Measurements from ENCODE around the gene AP5Z1.

AP5Z1 gene

GRCh38 chr7:4823441-4824119 lies 48.2 kb downstream of the AP5Z1 start:
- DNase-seq: no peak

GRCh38 chr7:4824120-4824775 lies 48.8 kb downstream of the AP5Z1 start:
- DNase-seq: no peak

GRCh38 chr7:4825081-4825480 lies 49.7 kb downstream of the AP5Z1 start:
- DNase-seq: no peak

- no peak for DNase-seq
Observed at GRCh38 chr7:4828720-4829383, 53.4 kb downstream of the AP5Z1 start.

GRCh38 chr7:4830176-4830575 lies 54.8 kb downstream of the AP5Z1 start:
- peak; percentile 54 for DNase-seq

- DNase-seq: no peak
Observed at GRCh38 chr7:4831723-4832495, 56.5 kb downstream of the AP5Z1 start.

GRCh38 chr7:4832711-4833110 lies 57.3 kb downstream of the AP5Z1 start:
- DNase-seq: no peak

GRCh38 chr7:4833176-4833575 lies 57.8 kb downstream of the AP5Z1 start:
- no peak for DNase-seq

GRCh38 chr7:4833691-4834600 lies 58.5 kb downstream of the AP5Z1 start:
- no peak for DNase-seq

GRCh38 chr7:4834601-4835397 lies 59.4 kb downstream of the AP5Z1 start:
- no peak for DNase-seq

- DNase-seq: no peak
Observed at GRCh38 chr7:4835398-4836205, 60.2 kb downstream of the AP5Z1 start.

- no peak for DNase-seq
Observed at GRCh38 chr7:4836206-4836661, 60.8 kb downstream of the AP5Z1 start.

GRCh38 chr7:4837041-4837802 lies 61.8 kb downstream of the AP5Z1 start:
- no peak for DNase-seq

GRCh38 chr7:4837803-4838625 lies 62.6 kb downstream of the AP5Z1 start:
- no peak for DNase-seq

GRCh38 chr7:4838626-4839334 lies 63.4 kb downstream of the AP5Z1 start:
- DNase-seq: no peak

- no peak for DNase-seq
Observed at GRCh38 chr7:4840079-4840501, 64.7 kb downstream of the AP5Z1 start.

Data from CD4-positive, alpha-beta T cell treated with Interleukin-12 subunit alpha and Interleukin-12 subunit beta, for 1 hour (primary cell).